ENCODE measurements around the gene PRDM5.

The PRDM5 gene

DNA sequence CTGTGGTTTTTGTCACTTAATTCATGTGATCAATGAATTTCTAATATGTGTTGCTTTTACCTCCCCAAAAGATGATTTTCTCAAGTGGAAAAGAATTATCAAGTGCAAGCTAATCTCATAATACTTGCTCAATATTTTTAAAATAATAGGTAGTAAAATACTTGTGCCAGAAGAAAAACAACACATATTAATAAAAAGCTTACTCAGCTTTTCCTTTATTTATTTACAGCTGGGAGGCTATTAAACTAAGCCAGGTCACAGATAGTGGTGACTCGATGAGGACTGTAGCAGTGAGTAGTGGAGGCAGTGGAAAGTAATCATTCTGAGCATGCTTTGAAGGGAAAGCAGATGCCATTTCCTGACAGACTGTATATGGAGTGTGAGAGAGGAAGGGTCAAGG lies 96.1 kb downstream of the PRDM5 start:
- H3K4me1 Mint-ChIP-seq: peaks cover 20% of the 10 kb centered on the region
- H3K27me3 Mint-ChIP-seq (ENCODE audit: low read depth, poor library complexity): no peaks in the 10 kb centered on the region
- no peak for DNase-seq
- no peak overlapping the region for H3K4me3 Mint-ChIP-seq
- no peak overlapping the region for H3K27ac Mint-ChIP-seq
- H3K9me3 Mint-ChIP-seq: no peaks in the 10 kb centered on the region
- no peaks in the 10 kb centered on the region for H3K36me3 Mint-ChIP-seq (ENCODE audit: low read depth)
- TF ChIP-seq, protein P1, sequence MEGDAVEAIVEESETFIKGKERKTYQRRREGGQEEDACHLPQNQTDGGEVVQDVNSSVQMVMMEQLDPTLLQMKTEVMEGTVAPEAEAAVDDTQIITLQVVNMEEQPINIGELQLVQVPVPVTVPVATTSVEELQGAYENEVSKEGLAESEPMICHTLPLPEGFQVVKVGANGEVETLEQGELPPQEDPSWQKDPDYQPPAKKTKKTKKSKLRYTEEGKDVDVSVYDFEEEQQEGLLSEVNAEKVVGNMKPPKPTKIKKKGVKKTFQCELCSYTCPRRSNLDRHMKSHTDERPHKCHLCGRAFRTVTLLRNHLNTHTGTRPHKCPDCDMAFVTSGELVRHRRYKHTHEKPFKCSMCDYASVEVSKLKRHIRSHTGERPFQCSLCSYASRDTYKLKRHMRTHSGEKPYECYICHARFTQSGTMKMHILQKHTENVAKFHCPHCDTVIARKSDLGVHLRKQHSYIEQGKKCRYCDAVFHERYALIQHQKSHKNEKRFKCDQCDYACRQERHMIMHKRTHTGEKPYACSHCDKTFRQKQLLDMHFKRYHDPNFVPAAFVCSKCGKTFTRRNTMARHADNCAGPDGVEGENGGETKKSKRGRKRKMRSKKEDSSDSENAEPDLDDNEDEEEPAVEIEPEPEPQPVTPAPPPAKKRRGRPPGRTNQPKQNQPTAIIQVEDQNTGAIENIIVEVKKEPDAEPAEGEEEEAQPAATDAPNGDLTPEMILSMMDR (IDR thresholded peaks at IDR 0.05): no peak

DNA sequence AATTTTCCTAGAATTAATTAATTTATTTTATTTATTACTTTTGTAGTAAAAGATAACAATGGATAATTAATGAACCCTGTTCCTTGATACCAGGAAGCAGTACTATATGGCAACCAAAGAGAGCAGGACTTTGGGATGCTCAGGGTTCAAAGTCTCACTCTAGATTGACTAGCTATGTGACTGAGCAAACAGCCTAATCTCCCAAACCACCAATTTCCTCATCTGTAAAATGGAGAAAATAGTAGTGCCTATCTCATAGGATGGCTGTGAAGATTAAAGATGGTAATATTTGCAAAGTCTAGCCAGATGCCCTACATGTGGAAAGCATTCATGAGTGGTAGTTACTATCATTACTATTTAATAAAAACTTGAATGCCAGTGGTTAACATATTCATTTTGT lies 97.6 kb downstream of the PRDM5 start:
- no peak overlapping the region for H3K4me3 Mint-ChIP-seq
- peaks cover 20% of the 10 kb centered on the region for H3K4me1 Mint-ChIP-seq
- DNase-seq: no peak
- no peak overlapping the region for H3K27ac Mint-ChIP-seq
- no peaks in the 10 kb centered on the region for H3K27me3 Mint-ChIP-seq (ENCODE audit: low read depth, poor library complexity)
- H3K9me3 Mint-ChIP-seq: no peaks in the 10 kb centered on the region
- no peaks in the 10 kb centered on the region for H3K36me3 Mint-ChIP-seq (ENCODE audit: low read depth)
- TF ChIP-seq, protein P1 (IDR thresholded peaks at IDR 0.05): no peak

DNA sequence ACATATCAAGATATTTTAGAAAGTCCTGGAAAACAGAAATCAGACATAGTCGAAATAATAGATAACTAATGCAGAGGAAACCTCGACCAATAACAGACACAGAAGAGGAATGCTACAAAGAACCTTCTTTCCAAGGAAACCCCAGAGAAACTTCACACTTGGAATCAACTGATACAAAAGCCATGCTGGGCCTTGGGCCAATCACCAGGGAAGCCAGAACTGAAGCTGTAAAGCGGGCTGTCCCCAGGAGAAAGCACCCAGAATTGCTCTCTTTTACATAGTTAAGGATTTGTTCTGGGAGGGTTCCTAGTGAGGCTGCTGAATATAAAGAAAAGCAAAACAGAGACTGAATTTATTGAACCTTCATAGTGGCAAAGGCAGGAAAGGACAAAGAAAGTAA lies 100.5 kb downstream of the PRDM5 start:
- TF ChIP-seq, protein P1 (IDR thresholded peaks at IDR 0.05): no peak
- H3K4me3 Mint-ChIP-seq: no peak overlapping the region
- DNase-seq: no peak
- H3K9me3 Mint-ChIP-seq: no peaks in the 10 kb centered on the region
- H3K36me3 Mint-ChIP-seq (ENCODE audit: low read depth): no peaks in the 10 kb centered on the region
- no peaks in the 10 kb centered on the region for H3K27me3 Mint-ChIP-seq (ENCODE audit: low read depth, poor library complexity)
- peaks cover 20% of the 10 kb centered on the region for H3K4me1 Mint-ChIP-seq
- peak overlapping the region; percentile 77 for H3K27ac Mint-ChIP-seq

DNA sequence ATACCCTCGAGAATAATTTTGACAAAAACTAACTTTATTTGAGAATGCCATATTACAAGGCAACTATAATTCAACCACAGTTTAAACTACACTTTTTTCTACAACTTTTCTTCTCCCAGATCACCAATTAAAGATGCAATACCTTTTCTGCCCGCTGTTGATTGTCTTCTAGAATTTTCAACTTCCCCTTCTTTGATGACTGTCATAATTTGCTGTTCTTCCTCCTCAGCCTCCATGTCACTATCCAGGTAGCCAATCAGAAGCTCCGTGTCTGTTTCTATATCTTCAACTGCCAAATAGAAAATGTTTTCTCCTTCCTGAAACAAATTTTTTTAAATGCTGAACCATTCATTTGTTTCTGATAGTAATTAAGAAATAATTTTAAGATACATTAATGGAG lies 101.5 kb downstream of the PRDM5 start:
- no peak overlapping the region for H3K27ac Mint-ChIP-seq
- H3K9me3 Mint-ChIP-seq: no peaks in the 10 kb centered on the region
- H3K36me3 Mint-ChIP-seq (ENCODE audit: low read depth): no peaks in the 10 kb centered on the region
- H3K4me1 Mint-ChIP-seq: peaks cover 17% of the 10 kb centered on the region
- no peak overlapping the region for H3K4me3 Mint-ChIP-seq
- TF ChIP-seq, protein P1 (IDR thresholded peaks at IDR 0.05): no peak
- DNase-seq: no peak
- H3K27me3 Mint-ChIP-seq (ENCODE audit: low read depth, poor library complexity): no peaks in the 10 kb centered on the region

DNA sequence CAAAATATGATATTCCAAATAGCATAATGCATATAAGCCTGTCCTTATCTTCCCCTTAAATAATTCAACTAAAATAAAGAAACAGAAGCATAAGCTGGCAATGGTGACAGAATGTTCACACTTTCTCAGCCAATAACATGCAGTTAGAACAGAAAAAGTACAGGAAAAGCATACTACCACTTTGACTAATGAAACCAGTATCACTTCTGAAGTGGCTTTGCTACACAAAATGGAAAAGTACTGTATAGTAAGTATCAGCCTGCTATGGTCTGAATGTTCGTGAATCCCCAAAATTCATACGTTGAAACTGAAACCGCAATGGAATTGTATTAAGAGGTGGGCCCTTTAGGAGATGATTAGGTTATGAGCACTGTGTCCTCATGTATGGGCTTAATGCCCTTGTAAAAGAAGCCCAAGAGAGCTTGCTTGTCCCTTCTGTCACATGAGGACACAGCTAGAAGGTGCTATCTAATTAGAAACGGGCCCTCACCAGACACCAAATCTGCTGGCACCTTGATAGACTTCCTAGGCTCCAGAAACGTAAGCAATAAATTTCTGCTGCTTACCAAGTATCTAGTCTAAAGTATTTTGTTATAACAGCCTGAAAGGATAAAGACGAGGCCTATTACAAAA lies 102.6 kb downstream of the PRDM5 start:
- peaks cover 9% of the 10 kb centered on the region for H3K4me1 Mint-ChIP-seq
- H3K4me3 Mint-ChIP-seq: no peak overlapping the region
- no peaks in the 10 kb centered on the region for H3K27me3 Mint-ChIP-seq (ENCODE audit: low read depth, poor library complexity)
- no peaks in the 10 kb centered on the region for H3K9me3 Mint-ChIP-seq
- no peak for DNase-seq
- TF ChIP-seq, protein P1 (IDR thresholded peaks at IDR 0.05): no peak
- no peak overlapping the region for H3K27ac Mint-ChIP-seq
- H3K36me3 Mint-ChIP-seq (ENCODE audit: low read depth): no peaks in the 10 kb centered on the region

DNA sequence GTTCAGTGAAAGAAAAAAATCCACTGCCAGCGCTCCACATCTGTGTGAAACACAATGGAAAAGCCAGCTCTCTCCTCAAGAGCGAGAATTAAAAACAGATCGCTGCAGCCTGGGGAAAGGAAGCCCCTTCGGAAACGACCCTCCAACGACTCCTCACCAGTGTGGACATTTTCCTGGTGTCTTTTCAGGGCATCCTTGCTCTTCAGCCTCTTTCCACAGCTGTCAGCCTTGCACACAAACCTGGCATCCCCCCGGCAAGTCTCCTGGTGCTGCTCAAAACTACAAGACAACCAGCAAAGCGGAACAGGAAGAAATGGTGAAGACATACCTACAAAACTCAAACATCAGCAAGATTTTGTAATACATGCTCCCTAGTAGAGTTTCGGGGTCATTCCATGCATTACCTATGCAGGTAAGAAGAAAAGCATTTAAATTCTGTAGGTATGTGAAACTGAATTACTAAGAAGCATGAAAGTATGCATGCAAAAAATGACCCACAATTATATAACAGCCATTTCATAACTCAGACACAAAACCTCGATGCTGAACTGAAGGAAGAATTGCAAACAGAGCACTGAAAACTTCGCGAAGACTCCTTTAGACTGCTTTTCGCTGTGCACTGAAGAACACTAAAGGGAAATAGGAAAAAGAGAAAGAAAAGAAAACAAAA lies 106.1 kb downstream of the PRDM5 start:
- Mint-ChIP-seq H3K4me3 (no peak overlapping the region), H3K27ac (peak overlapping the region; percentile 16), H3K9me3 (no peaks in the 10 kb centered on the region), H3K36me3 (ENCODE audit: low read depth) (peaks cover 18% of the 10 kb centered on the region), H3K27me3 (ENCODE audit: low read depth, poor library complexity) (no peaks in the 10 kb centered on the region), H3K4me1 (peaks cover 4% of the 10 kb centered on the region)
- TF ChIP-seq, protein P1 (IDR thresholded peaks at IDR 0.05): no peak
- DNase-seq: no peak

Data from nephron progenitor cell (in vitro differentiated cells).